IMR-90 (cell line): ENCODE results near the gene RPL15. TPM values are rescaled to one million over a fixed set of nuclear protein-coding genes. Genes with fewer than 3 reads are reported as not detected.

Source experiments
- ATAC-seq: fragments of 200-7000 bp; cut with Tn5 transposase; 2 replicates; pipeline ENCODE4 v1.9.1; 2020; ENCODE audit warnings: low read depth, mild to moderate bottlenecking, moderate library complexity
- BruUV-seq: library from RNA; stranded (reverse); fragments of 400-500 nt; replicated peaks from 2 replicates; lab custom pipeline; 2021; lab: Mats Ljungman, UMichigan
- CTCF ChIA-PET: fragments of 300-600 bp; formaldehyde crosslinking; extraction: SDS; loops from one replicate; lab custom pipeline; 2021; ENCODE audit warnings: antibody characterized with exemption; lab: Yijun Ruan, JAX
- POLR2A ChIA-PET: fragments of 300-600 bp; sonication (Branson Sonifier 250); formaldehyde crosslinking; loops from one replicate; lab custom pipeline; 2022; ENCODE audit warnings: antibody characterized with exemption; ENCODE audit not compliant: unreplicated experiment; lab: Charles Lee
- DNase-seq: peaks from one replicate; pipeline ENCODE4 v3.0.0; 2013
- H2AFZ ChIP-seq: replicated peaks from 2 replicates; pipeline ENCODE3; 2013; ENCODE audit warnings: low read length, mild to moderate bottlenecking; ENCODE audit not compliant: poor library complexity
- H2AK5ac ChIP-seq: 2 replicates; pipeline ENCODE4 v1.6.1; 2013; ENCODE audit warnings: low read depth, low read length, inconsistent platforms
- H2AK9ac ChIP-seq: replicated peaks from 2 replicates; pipeline ENCODE3; 2013; ENCODE audit warnings: mild to moderate bottlenecking, low read depth, low read length, moderate library complexity; ENCODE audit not compliant: poor library complexity
- H2BK120ac ChIP-seq: 2 replicates; pipeline ENCODE4 v1.6.1; 2013; ENCODE audit warnings: low read depth, low read length, inconsistent platforms
- H2BK15ac ChIP-seq: 3 replicates; pipeline ENCODE4 v1.6.1; 2013; ENCODE audit warnings: low read depth, low read length, inconsistent platforms
- H2BK20ac ChIP-seq: 2 replicates; pipeline ENCODE4 v1.6.1; 2013; ENCODE audit warnings: low read depth, mild to moderate bottlenecking, inconsistent platforms, low read length, moderate library complexity
- H2BK5ac ChIP-seq: 2 replicates; pipeline ENCODE4 v1.6.1; 2013; ENCODE audit warnings: mild to moderate bottlenecking, low read depth, low read length, inconsistent platforms; ENCODE audit not compliant: poor library complexity, severe bottlenecking
- H3K14ac ChIP-seq: replicated peaks from 2 replicates; pipeline ENCODE4 v1.6.1; 2013; ENCODE audit warnings: low read depth, low read length, inconsistent platforms
- H3K18ac ChIP-seq: 2 replicates; pipeline ENCODE4 v1.6.1; 2013; ENCODE audit warnings: low read depth, low read length, control low read depth
- H3K23ac ChIP-seq: 2 replicates; pipeline ENCODE4 v1.6.1; 2013; ENCODE audit warnings: low read depth, low read length, inconsistent platforms
- H3K27ac ChIP-seq: 2 replicates; pipeline ENCODE4 v1.5.1; 2013; ENCODE audit warnings: mild to moderate bottlenecking, control low read depth, low read length; ENCODE audit not compliant: insufficient read depth
- H3K27me3 ChIP-seq: 2 replicates; pipeline ENCODE4 v1.6.1; 2013; ENCODE audit warnings: low read length; ENCODE audit not compliant: control insufficient read depth, insufficient read depth
- H3K36me3 ChIP-seq: 2 replicates; pipeline ENCODE4 v1.6.1; 2013; ENCODE audit warnings: low read length, mixed read lengths; ENCODE audit not compliant: control insufficient read depth, insufficient read depth
- H3K4ac ChIP-seq: 2 replicates; pipeline ENCODE4 v1.6.1; 2013; ENCODE audit warnings: low read depth, low read length, inconsistent platforms
- H3K4me1 ChIP-seq: 2 replicates; pipeline ENCODE4 v1.6.1; 2013; ENCODE audit warnings: low read length, mixed read lengths; ENCODE audit not compliant: control insufficient read depth, insufficient read depth
- H3K4me2 ChIP-seq: 2 replicates; pipeline ENCODE4 v1.6.1; 2013; ENCODE audit warnings: low read depth, mild to moderate bottlenecking, control low read depth, low read length, moderate library complexity
- H3K4me3 ChIP-seq: 2 replicates; pipeline ENCODE4 v1.5.1; 2013; ENCODE audit warnings: low read depth, mild to moderate bottlenecking, control low read depth, low read length, moderate library complexity; ENCODE audit not compliant: insufficient read depth
- H3K56ac ChIP-seq: 2 replicates; pipeline ENCODE4 v1.6.1; 2013; ENCODE audit warnings: low read length, inconsistent platforms; ENCODE audit not compliant: insufficient read depth; ENCODE audit errors: extremely low read depth
- H3K79me1 ChIP-seq, 2 experiments: 2 replicates each; pipeline ENCODE4 v1.6.1; 2013; ENCODE audit warnings: low read length in 2 of 2, inconsistent platforms in 1 of 2, low read depth in 1 of 2
- H3K9ac ChIP-seq: 2 replicates; pipeline ENCODE4 v1.6.1; 2013; ENCODE audit warnings: low read depth, low read length, control low read depth
- H3K9me1 ChIP-seq: 2 replicates; pipeline ENCODE4 v1.6.1; 2013; ENCODE audit warnings: low read length, inconsistent platforms; ENCODE audit not compliant: insufficient read depth
- H3K9me3 ChIP-seq: 2 replicates; pipeline ENCODE4 v1.6.1; 2013; ENCODE audit warnings: low read length; ENCODE audit not compliant: control insufficient read depth, insufficient read depth
- H4K20me1 ChIP-seq: 2 replicates; pipeline ENCODE4 v1.6.1; 2013; ENCODE audit warnings: low read length, inconsistent platforms; ENCODE audit not compliant: insufficient read depth
- H4K5ac ChIP-seq: 2 replicates; pipeline ENCODE4 v1.6.1; 2013; ENCODE audit warnings: mild to moderate bottlenecking, low read depth, low read length, control low read depth
- H4K8ac ChIP-seq, 2 experiments: 2 replicates each; pipeline ENCODE4 v1.6.1; 2013; ENCODE audit warnings: low read depth in 2 of 2, low read length in 2 of 2, control low read depth in 1 of 2, inconsistent platforms in 1 of 2
- H4K91ac ChIP-seq: 2 replicates; pipeline ENCODE4 v1.6.1; 2013; ENCODE audit warnings: low read depth, low read length, inconsistent platforms; ENCODE audit not compliant: insufficient read depth
- CTCF ChIP-seq: conservative IDR thresholded peaks from 2 replicates; pipeline ENCODE4 v1.5.1; 2012; ENCODE audit warnings: mild to moderate bottlenecking, low read depth, low read length, improper control_type of control experiment
- ELK1 ChIP-seq: fragments of 150-350 bp; IDR thresholded peaks from 2 replicates; pipeline ENCODE4 v1.6.1; 2016; ENCODE audit warnings: low read depth, mild to moderate bottlenecking, low read length, moderate library complexity, borderline replicate concordance
- FOS ChIP-seq: fragments of 150-350 bp; IDR thresholded peaks from 2 replicates; pipeline ENCODE4 v1.6.1; 2016; ENCODE audit warnings: low read depth, low read length
- RAD21 ChIP-seq: IDR thresholded peaks from 2 replicates; pipeline ENCODE4 v1.6.1; 2012; ENCODE audit warnings: low read length, improper control_type of control experiment
- SMC3 ChIP-seq: fragments of 150-350 bp; IDR thresholded peaks from 2 replicates; pipeline ENCODE4 v1.6.1; 2016; ENCODE audit warnings: low read depth, mild to moderate bottlenecking, antibody characterized with exemption, low read length, moderate library complexity
- USF2 ChIP-seq: fragments of 150-350 bp; IDR thresholded peaks from 2 replicates; pipeline ENCODE4 v1.6.1; 2017; ENCODE audit warnings: mild to moderate bottlenecking, antibody characterized with exemption, low read length, low read depth
- WGBS, 2 experiments: methylation state at CpG; one replicate each; pipeline versions ENCODE4 v1.1.5 to v1.1.7; 2013; ENCODE audit warnings: missing lambda C conversion rate in 2 of 2; ENCODE audit not compliant: insufficient read length in 1 of 2; ENCODE audit errors: extremely low coverage in 2 of 2; 5-methylcytosine and 5-hydroxymethylcytosine counted together
- dilution Hi-C: fragments of 300-500 bp; cut with HindIII; formaldehyde crosslinking; loops from one replicate; pipeline ENCODE4 v1.14.3; 2018; ENCODE audit warnings: low sequenced_read_pairs; ENCODE audit not compliant: unreplicated experiment
- in situ Hi-C: fragments of 300-500 bp; cut with MboI; formaldehyde crosslinking; loops from 3 replicates; pipeline ENCODE4 v1.14.3; 2019; ENCODE audit warnings: low sequenced_read_pairs, inconsistent platforms, mixed read lengths
- intact Hi-C: fragments of 100-400 bp; cut with micrococcal nuclease; formaldehyde crosslinking; loops from 2 replicates; pipeline ENCODE4 v1.10.0; 2022
- polyA plus RNA-seq, 3 experiments: library from polyadenylated mRNA; depleted of rRNA; stranded (reverse); fragments of >200 nt; gene quantifications; 2 replicates each; pipeline ENCODE4 v1.2.3, GENCODE V29; 2012; ENCODE audit warnings: low replicate concordance in 1 of 3
- total RNA-seq: library from RNA; depleted of rRNA; stranded (reverse); fragments of >200 nt; gene quantifications from 2 replicates; pipeline ENCODE4 v1.2.3, GENCODE V29; 2012

Gene RPL15
- total and polyA plus RNA-seq, 2 of the 4 experiments (the other 2 are of a cell fraction) = 1,419 to 4,701 TPM

- Histone ChIP-seq H4K20me1 (peaks cover 11% of the 10 kb centered on the region), H3K4ac (no peak overlapping the region), H4K5ac (no peak overlapping the region), H3K9ac (no peak overlapping the region), H2AK9ac (no peak overlapping the region), H2AK5ac (no peak overlapping the region), H3K4me1 (peaks cover 1% of the 10 kb centered on the region), H3K36me3 (peaks cover 9% of the 10 kb centered on the region; the same call in 1 of the 2 replicates), H2BK5ac (no peak overlapping the region), H3K56ac (no peak overlapping the region), H2BK15ac (no peak overlapping the region), H3K79me1 (peaks cover 23 to 53% of the 10 kb centered on the region in 2 experiments), H3K27ac (no peak overlapping the region), H4K91ac (no peak overlapping the region), H2AFZ (no peak overlapping the region), H2BK120ac (no peak overlapping the region), H2BK20ac (no peak overlapping the region), H3K14ac (no peak overlapping the region), H3K4me2 (no peak overlapping the region), H3K9me1 (no peaks in the 10 kb centered on the region), H3K18ac (no peak overlapping the region), H3K23ac (no peak overlapping the region), H3K9me3 (no peaks in the 10 kb centered on the region), H3K4me3 (no peak overlapping the region), H4K8ac (no peak overlapping the region), H3K27me3 (no peaks in the 10 kb centered on the region)
- intact Hi-C loops (no loop called here), dilution Hi-C loops (no loop called here), in situ Hi-C loops (loop anchor here (25.0 kb wide), 2 partner anchors 355 to 805 kb away; no protein-coding TSS in a partner anchor)
- DNase-seq (no peak), ATAC-seq (no peak)
- CTCF ChIA-PET = no interaction called here
- 97% methylated on average over 7 of the region's 28 CpGs; no CpG with 5 or more reads in 1 of the 2 experiments for WGBS, 2 experiments
- POLR2A ChIA-PET = no interaction called here
- no peak for TF ChIP-seq SMC3
- TF ChIP-seq RAD21 = no peak
- no peak for TF ChIP-seq USF2
- TF ChIP-seq FOS = no peak
- no peak for TF ChIP-seq CTCF
- TF ChIP-seq ELK1 = no peak
- BruUV-seq = no TSS peak
These were observed 34.4 kb upstream of the RPL15 start for GRCh38 chr3:23882487-23882918.
